Omental fat pad (tissue), 4 donors: Measurements from ENCODE around the gene ALAD. TPM values are rescaled to one million over a fixed set of nuclear protein-coding genes. Genes with fewer than 3 reads are reported as not detected.

ENCODE experiments used
- ATAC-seq: fragments of 150-250 bp; one replicate; pipeline ENCODE4 v1.9.1; 2016; ENCODE audit warnings: mild to moderate bottlenecking, moderate library complexity; ENCODE audit not compliant: low FRiP score
- DNase-seq: peaks from one replicate; pipeline ENCODE4 v3.0.0-alpha.2; 2019; ENCODE audit warnings: low spot score
- CTCF ChIP-seq, 3 donors: fragments of 450-650 bp; IDR thresholded peaks; one replicate each; pipeline ENCODE4 v1.5.1; 2016 to 2017; ENCODE audit warnings: antibody characterized with exemption in 3 of 3, mild to moderate bottlenecking in 3 of 3, moderate library complexity in 2 of 3
- total RNA-seq, 4 donors: library from RNA; depleted of rRNA; stranded (reverse); fragments of >200 nt; gene quantifications; one replicate each; pipeline ENCODE4 v1.1.0, GENCODE V29; 2016

Gene ALAD
- total RNA-seq, 4 donors from 2014 or later, result 24.7 to 28.9 (median 25.7) TPM

- DNase-seq, result no peak
- no peak for TF ChIP-seq CTCF (IDR thresholded peaks at IDR 0.05)
- ATAC-seq, result no peak
Measured at GRCh38 chr9:113341712-113342410, 59.2 kb downstream of the ALAD start.

DNA sequence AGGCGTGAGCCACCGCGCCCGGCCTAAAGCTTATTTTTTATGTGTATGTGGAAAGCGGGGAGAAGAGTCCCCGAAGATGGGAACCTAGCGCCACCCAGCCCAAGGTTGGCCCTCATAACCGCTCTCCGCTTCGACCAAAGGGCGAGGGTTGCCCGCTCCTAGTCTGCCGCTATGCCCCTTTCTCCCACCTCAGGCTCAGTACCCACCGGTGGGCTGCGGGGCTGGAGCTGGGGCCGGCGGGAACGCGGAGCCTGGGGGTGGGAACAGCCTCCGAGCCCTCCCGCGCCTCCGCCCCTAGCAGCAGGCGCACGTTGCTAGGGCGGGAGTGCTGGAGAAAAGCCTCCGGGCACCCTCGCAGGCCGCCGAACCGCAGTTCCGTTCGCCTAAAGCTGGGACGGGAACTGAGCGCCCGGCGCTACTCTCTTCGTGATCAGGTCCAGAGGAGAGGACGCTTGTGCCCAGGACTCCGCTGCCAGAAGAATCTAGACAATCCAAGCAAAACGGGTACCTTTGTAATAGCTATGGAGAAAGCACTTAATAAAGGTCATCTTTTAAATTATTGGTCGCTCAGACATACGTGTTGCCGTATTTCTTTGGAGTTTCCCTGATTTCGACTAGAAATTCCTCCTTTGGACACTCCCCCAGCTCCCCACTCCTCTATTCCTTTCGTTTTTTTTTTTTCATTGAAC is 60.9 kb downstream of the ALAD start, which contains the start of gene WDR31:
Gene WDR31 (minus strand): TSS at position 265 of the 689 bp plus-strand sequence. CDS start 8,253 bp downstream, outside the sequence.
- TF ChIP-seq CTCF (IDR thresholded peaks at IDR 0.05), result no peak
- DNase-seq (peak; percentile 38), ATAC-seq (peak; percentile 98)

- ATAC-seq, result no peak
- no peak for TF ChIP-seq CTCF (IDR thresholded peaks at IDR 0.05)
- no peak for DNase-seq
Measured at GRCh38 chr9:113337714-113338113, 63.4 kb downstream of the ALAD start.

Other genes starting within 250 kb of the ALAD start
- 10 to 100 TPM; 20.5 to 42.3 (median 32.0) TPM for gene FKBP15, start 180.0 kb downstream of the ALAD start, total RNA-seq
- gene SLC31A1, start 179.7 kb downstream of the ALAD start, total RNA-seq, result 10 to 100 TPM; 11.2 to 26.7 (median 18.6) TPM
- gene CDC26, start 125.7 kb downstream of the ALAD start, total RNA-seq, result 10 to 100 TPM; 20.1 to 39.9 (median 25.3) TPM
- 10 to 100 TPM; 15.4 to 33.9 (median 18.7) TPM for gene PRPF4, start 125.6 kb downstream of the ALAD start, total RNA-seq
- under 1 TPM in 1 of 4 donors, not detected in 3; 0.19 TPM for gene RNF183, start 97.9 kb downstream of the ALAD start, total RNA-seq
- 1 to 10 TPM in 2 of 4 donors, under 1 TPM in 2; 0.60 to 2.0 (median 0.90) TPM for gene WDR31, start 61.0 kb downstream of the ALAD start, total RNA-seq
- under 1 TPM in 2 of 4 donors, not detected in 2; 0.19 to 0.63 TPM for gene BSPRY, start 51.7 kb downstream of the ALAD start, total RNA-seq
- 10 to 100 TPM; 12.6 to 30.6 (median 16.7) TPM for gene HDHD3, start 24.3 kb downstream of the ALAD start, total RNA-seq
- 10 to 100 TPM; 29.1 to 59.4 (median 32.2) TPM for gene POLE3, start 9.4 kb upstream of the ALAD start, total RNA-seq
- gene C9orf43, start 9.5 kb upstream of the ALAD start, total RNA-seq, result under 1 TPM; 0.37 to 0.96 (median 0.53) TPM
- gene RGS3, start 62.4 kb upstream of the ALAD start, total RNA-seq, result 100 to 1,000 TPM in 2 of 4 donors, 10 to 100 TPM in 2; 76.0 to 169 (median 105) TPM